K562 (cell line): Measurements from ENCODE around the gene ZEB2. TPM values are rescaled to one million over a fixed set of nuclear protein-coding genes. Genes with fewer than 3 reads are reported as not detected.

ENCODE experiments used
- BMI1 ChIP-seq: fragments of 150-350 bp; IDR thresholded peaks from 2 replicates; pipeline ENCODE4 v1.6.1; 2014; ENCODE audit warnings: low read length
- CSDE1 ChIP-seq, 2 experiments: fragments of 450-650 bp; IDR thresholded peaks; 2 replicates each; pipeline ENCODE4 v1.6.1; 2016; ENCODE audit warnings: mild to moderate bottlenecking in 1 of 2
- HIVEP1 ChIP-seq: fragments of 250-450 bp; sonication (Bioruptor Pico); IDR thresholded peaks from 2 replicates; pipeline ENCODE4 v1.4.0; 2020; ENCODE audit warnings: mild to moderate bottlenecking
- HNRNPK ChIP-seq: fragments of 200-400 bp; formaldehyde crosslinking; IDR thresholded peaks from one replicate; pipeline ENCODE4 v1.6.1; 2018; ENCODE audit warnings: mild to moderate bottlenecking, low read depth, low read length; ENCODE audit not compliant: poor library complexity, severe bottlenecking
- ILK ChIP-seq: fragments of 450-650 bp; IDR thresholded peaks from 2 replicates; pipeline ENCODE4 v1.6.1; 2016; ENCODE audit warnings: missing genetic modification characterization, low read depth, mild to moderate bottlenecking, missing compliant biosample characterization, moderate library complexity, borderline replicate concordance
- MEIS2 ChIP-seq: fragments of 450-650 bp; IDR thresholded peaks from 2 replicates; pipeline ENCODE4 v1.6.1; 2014; ENCODE audit warnings: mild to moderate bottlenecking; ENCODE audit not compliant: partially characterized antibody
- NFIC ChIP-seq: fragments of 450-650 bp; IDR thresholded peaks from 2 replicates; pipeline ENCODE4 v1.6.1; 2017; ENCODE audit warnings: mild to moderate bottlenecking, inconsistent platforms
- RFX5 ChIP-seq: IDR thresholded peaks from 2 replicates; pipeline ENCODE4 v1.6.1; 2011; ENCODE audit warnings: low read depth, mild to moderate bottlenecking, improper control_type of control experiment, low read length
- SIN3A ChIP-seq, 2 experiments: fragments of 150-350 bp in 1 of 2; IDR thresholded peaks; 2 replicates each; pipeline ENCODE4 v1.6.1; 2011 to 2016; ENCODE audit warnings: borderline replicate concordance in 2 of 2, low read depth in 2 of 2, low read length in 2 of 2, mild to moderate bottlenecking in 2 of 2, moderate library complexity in 2 of 2; ENCODE audit not compliant: control insufficient read depth in 1 of 2
- ZNF23 ChIP-seq: fragments of 250-450 bp; sonication (Bioruptor Pico); IDR thresholded peaks from 2 replicates; pipeline ENCODE4 v1.4.0; 2020; ENCODE audit warnings: mild to moderate bottlenecking
- ZNF324 ChIP-seq: fragments of 250-450 bp; sonication (Bioruptor Pico); IDR thresholded peaks from 2 replicates; pipeline ENCODE4 v1.4.0; 2020; ENCODE audit warnings: mild to moderate bottlenecking
- ZNF77 ChIP-seq: fragments of 250-450 bp; sonication (Bioruptor Pico); IDR thresholded peaks from 2 replicates; pipeline ENCODE4 v1.5.0; 2020
- polyA plus RNA-seq, 8 experiments: library from polyadenylated mRNA; depleted of rRNA in 4 of 8; stranded (reverse) in 5 of 8; unstranded in 3 of 8; fragments of >200 nt; fragmentation: Nextera tagmentation in 2 of 8; fragmentation: Illumina TruSeq in 1 of 8; extraction: Ambion mirVana in 2 of 8; extraction: Trizol in 1 of 8; gene quantifications; 2 replicates each; pipeline versions ENCODE4 v1.2.1 to v1.2.3, GENCODE V29; 2011 to 2014; ENCODE audit warnings: inconsistent platforms in 1 of 8, missing spikeins in 1 of 8
- total RNA-seq, 7 experiments: library from RNA; depleted of rRNA in 6 of 7; stranded (reverse); fragments of >200 nt in 6 of 7; fragmentation: Illumina TruSeq in 2 of 7; extraction: Trizol in 2 of 7; gene quantifications; 2 replicates each; pipeline versions ENCODE4 v1.2.1 to v1.2.3, GENCODE V29; 2011 to 2021; ENCODE audit warnings: low replicate concordance in 1 of 7
- TF ChIP-seq, protein P1 (sequence below): sonication (generic); formaldehyde crosslinking; IDR thresholded peaks from 2 replicates; pipeline ENCODE4 v1.8.1; 2023; ENCODE audit warnings: mild to moderate bottlenecking, missing genetic modification reagents
- TF ChIP-seq, protein P2 (sequence below): fragments of 250-450 bp; sonication (Bioruptor Pico); IDR thresholded peaks from 2 replicates; pipeline ENCODE4 v1.8.0; 2021; ENCODE audit warnings: borderline replicate concordance, mild to moderate bottlenecking, moderate library complexity; ENCODE audit not compliant: poor library complexity, severe bottlenecking
- TF ChIP-seq, protein P3 (sequence below): fragments of 450-650 bp; IDR thresholded peaks from 2 replicates; pipeline ENCODE4 v1.6.1; 2016; ENCODE audit warnings: mild to moderate bottlenecking, moderate library complexity

The ZEB2 gene
- total and polyA plus RNA-seq, 9 of the 15 experiments (the other 6 are each of a cell fraction or from before 2014, with no cell fraction given) = 15.1 to 113 (median 72.3) TPM

GRCh38 chr2:144358979-144359541 lies 160.9 kb downstream of the ZEB2 start (continued):
- TF ChIP-seq, protein P1, sequence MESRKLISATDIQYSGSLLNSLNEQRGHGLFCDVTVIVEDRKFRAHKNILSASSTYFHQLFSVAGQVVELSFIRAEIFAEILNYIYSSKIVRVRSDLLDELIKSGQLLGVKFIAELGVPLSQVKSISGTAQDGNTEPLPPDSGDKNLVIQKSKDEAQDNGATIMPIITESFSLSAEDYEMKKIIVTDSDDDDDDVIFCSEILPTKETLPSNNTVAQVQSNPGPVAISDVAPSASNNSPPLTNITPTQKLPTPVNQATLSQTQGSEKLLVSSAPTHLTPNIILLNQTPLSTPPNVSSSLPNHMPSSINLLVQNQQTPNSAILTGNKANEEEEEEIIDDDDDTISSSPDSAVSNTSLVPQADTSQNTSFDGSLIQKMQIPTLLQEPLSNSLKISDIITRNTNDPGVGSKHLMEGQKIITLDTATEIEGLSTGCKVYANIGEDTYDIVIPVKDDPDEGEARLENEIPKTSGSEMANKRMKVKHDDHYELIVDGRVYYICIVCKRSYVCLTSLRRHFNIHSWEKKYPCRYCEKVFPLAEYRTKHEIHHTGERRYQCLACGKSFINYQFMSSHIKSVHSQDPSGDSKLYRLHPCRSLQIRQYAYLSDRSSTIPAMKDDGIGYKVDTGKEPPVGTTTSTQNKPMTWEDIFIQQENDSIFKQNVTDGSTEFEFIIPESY (CRISPR knock-in tag) = no peak
- peak; percentile 37 for TF ChIP-seq MEIS2
- no peak for TF ChIP-seq HNRNPK
- peak; percentile 79 for TF ChIP-seq NFIC
- no peak for TF ChIP-seq ZNF324
- no peak for TF ChIP-seq ILK (tag)
- no peak; the same call in 1 of the 2 replicates for TF ChIP-seq ZNF23 (CRISPR knock-in tag)
- TF ChIP-seq, protein P2, sequence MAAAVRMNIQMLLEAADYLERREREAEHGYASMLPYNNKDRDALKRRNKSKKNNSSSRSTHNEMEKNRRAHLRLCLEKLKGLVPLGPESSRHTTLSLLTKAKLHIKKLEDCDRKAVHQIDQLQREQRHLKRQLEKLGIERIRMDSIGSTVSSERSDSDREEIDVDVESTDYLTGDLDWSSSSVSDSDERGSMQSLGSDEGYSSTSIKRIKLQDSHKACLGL (CRISPR knock-in tag) = no peak
- no peak for TF ChIP-seq BMI1
- TF ChIP-seq RFX5 = no peak
- 0 out of 4 replicates have a peak, but pooled peaks of 1 of the 2 experiments have one; percentile 50 for TF ChIP-seq CSDE1 (IDR thresholded peaks at IDR 0.05)
- TF ChIP-seq HIVEP1 = no peak
- TF ChIP-seq, protein P3, sequence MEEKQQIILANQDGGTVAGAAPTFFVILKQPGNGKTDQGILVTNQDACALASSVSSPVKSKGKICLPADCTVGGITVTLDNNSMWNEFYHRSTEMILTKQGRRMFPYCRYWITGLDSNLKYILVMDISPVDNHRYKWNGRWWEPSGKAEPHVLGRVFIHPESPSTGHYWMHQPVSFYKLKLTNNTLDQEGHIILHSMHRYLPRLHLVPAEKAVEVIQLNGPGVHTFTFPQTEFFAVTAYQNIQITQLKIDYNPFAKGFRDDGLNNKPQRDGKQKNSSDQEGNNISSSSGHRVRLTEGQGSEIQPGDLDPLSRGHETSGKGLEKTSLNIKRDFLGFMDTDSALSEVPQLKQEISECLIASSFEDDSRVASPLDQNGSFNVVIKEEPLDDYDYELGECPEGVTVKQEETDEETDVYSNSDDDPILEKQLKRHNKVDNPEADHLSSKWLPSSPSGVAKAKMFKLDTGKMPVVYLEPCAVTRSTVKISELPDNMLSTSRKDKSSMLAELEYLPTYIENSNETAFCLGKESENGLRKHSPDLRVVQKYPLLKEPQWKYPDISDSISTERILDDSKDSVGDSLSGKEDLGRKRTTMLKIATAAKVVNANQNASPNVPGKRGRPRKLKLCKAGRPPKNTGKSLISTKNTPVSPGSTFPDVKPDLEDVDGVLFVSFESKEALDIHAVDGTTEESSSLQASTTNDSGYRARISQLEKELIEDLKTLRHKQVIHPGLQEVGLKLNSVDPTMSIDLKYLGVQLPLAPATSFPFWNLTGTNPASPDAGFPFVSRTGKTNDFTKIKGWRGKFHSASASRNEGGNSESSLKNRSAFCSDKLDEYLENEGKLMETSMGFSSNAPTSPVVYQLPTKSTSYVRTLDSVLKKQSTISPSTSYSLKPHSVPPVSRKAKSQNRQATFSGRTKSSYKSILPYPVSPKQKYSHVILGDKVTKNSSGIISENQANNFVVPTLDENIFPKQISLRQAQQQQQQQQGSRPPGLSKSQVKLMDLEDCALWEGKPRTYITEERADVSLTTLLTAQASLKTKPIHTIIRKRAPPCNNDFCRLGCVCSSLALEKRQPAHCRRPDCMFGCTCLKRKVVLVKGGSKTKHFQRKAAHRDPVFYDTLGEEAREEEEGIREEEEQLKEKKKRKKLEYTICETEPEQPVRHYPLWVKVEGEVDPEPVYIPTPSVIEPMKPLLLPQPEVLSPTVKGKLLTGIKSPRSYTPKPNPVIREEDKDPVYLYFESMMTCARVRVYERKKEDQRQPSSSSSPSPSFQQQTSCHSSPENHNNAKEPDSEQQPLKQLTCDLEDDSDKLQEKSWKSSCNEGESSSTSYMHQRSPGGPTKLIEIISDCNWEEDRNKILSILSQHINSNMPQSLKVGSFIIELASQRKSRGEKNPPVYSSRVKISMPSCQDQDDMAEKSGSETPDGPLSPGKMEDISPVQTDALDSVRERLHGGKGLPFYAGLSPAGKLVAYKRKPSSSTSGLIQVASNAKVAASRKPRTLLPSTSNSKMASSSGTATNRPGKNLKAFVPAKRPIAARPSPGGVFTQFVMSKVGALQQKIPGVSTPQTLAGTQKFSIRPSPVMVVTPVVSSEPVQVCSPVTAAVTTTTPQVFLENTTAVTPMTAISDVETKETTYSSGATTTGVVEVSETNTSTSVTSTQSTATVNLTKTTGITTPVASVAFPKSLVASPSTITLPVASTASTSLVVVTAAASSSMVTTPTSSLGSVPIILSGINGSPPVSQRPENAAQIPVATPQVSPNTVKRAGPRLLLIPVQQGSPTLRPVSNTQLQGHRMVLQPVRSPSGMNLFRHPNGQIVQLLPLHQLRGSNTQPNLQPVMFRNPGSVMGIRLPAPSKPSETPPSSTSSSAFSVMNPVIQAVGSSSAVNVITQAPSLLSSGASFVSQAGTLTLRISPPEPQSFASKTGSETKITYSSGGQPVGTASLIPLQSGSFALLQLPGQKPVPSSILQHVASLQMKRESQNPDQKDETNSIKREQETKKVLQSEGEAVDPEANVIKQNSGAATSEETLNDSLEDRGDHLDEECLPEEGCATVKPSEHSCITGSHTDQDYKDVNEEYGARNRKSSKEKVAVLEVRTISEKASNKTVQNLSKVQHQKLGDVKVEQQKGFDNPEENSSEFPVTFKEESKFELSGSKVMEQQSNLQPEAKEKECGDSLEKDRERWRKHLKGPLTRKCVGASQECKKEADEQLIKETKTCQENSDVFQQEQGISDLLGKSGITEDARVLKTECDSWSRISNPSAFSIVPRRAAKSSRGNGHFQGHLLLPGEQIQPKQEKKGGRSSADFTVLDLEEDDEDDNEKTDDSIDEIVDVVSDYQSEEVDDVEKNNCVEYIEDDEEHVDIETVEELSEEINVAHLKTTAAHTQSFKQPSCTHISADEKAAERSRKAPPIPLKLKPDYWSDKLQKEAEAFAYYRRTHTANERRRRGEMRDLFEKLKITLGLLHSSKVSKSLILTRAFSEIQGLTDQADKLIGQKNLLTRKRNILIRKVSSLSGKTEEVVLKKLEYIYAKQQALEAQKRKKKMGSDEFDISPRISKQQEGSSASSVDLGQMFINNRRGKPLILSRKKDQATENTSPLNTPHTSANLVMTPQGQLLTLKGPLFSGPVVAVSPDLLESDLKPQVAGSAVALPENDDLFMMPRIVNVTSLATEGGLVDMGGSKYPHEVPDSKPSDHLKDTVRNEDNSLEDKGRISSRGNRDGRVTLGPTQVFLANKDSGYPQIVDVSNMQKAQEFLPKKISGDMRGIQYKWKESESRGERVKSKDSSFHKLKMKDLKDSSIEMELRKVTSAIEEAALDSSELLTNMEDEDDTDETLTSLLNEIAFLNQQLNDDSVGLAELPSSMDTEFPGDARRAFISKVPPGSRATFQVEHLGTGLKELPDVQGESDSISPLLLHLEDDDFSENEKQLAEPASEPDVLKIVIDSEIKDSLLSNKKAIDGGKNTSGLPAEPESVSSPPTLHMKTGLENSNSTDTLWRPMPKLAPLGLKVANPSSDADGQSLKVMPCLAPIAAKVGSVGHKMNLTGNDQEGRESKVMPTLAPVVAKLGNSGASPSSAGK = no peak
- no peak for TF ChIP-seq ZNF77 (CRISPR knock-in tag)
- TF ChIP-seq SIN3A (IDR thresholded peaks at IDR 0.05; ENCODE audit: borderline replicate concordance in 2 of 2, control insufficient read depth in 1 of 2, low read depth in 2 of 2, low read length in 2 of 2) = peak in 1 of 2 experiments; percentile 78; a peak in 2 of 4 replicates
